CD14-positive monocyte (primary cell): Measurements from ENCODE around the gene STXBP5. TPM values are rescaled to one million over a fixed set of nuclear protein-coding genes. Genes with fewer than 3 reads are reported as not detected.

Experiments
- DNase-seq, 3 donors: peaks; one replicate each; pipeline ENCODE4 v3.0.0-alpha.2; 2011 to 2022
- H2AFZ ChIP-seq: 2 replicates; pipeline ENCODE4 v1.6.0; 2012; ENCODE audit warnings: mild to moderate bottlenecking, low read depth, low read length, inconsistent platforms; ENCODE audit not compliant: insufficient read depth, poor library complexity, severe bottlenecking
- H3K27ac ChIP-seq, 2 donors: 1 replicate in 1 of 2; 2 replicates in 1 of 2; pipeline ENCODE4 v1.5.1; 2012 to 2013; ENCODE audit warnings: low read length in 2 of 2, control low read depth in 1 of 2, inconsistent platforms in 1 of 2, low read depth in 1 of 2, mild to moderate bottlenecking in 1 of 2
- H3K27me3 ChIP-seq, 2 donors: one replicate each; pipeline versions ENCODE4 v1.6.0 to v1.6.1; 2011 to 2013; ENCODE audit warnings: low read length in 2 of 2; ENCODE audit not compliant: control insufficient read depth in 2 of 2, insufficient read depth in 2 of 2
- H3K36me3 ChIP-seq, 2 donors: replicated peaks in 1 of 2; 1 replicate in 1 of 2; 2 replicates in 1 of 2; pipeline versions ENCODE4 v1.5.1 to v1.6.1; 2012 to 2013; ENCODE audit warnings: low read length in 2 of 2, control low read depth in 1 of 2, inconsistent platforms in 1 of 2, mild to moderate bottlenecking in 1 of 2; ENCODE audit not compliant: insufficient read depth in 2 of 2, control insufficient read depth in 1 of 2
- H3K4me1 ChIP-seq, 2 donors: 1 replicate in 1 of 2; 2 replicates in 1 of 2; pipeline versions ENCODE4 v1.5.1 to v1.6.1; 2012 to 2013; ENCODE audit warnings: low read length in 2 of 2, control low read depth in 1 of 2, inconsistent platforms in 1 of 2, mild to moderate bottlenecking in 1 of 2, moderate library complexity in 1 of 2; ENCODE audit not compliant: insufficient read depth in 2 of 2, control insufficient read depth in 1 of 2
- H3K4me2 ChIP-seq: replicated peaks from 2 replicates; pipeline ENCODE3; 2012; ENCODE audit warnings: low read length, moderate library complexity, mild to moderate bottlenecking; ENCODE audit not compliant: poor library complexity, severe bottlenecking; ENCODE audit errors: extremely low read depth
- H3K4me3 ChIP-seq, 3 experiments: fragments of 200-600 bp in 1 of 3; sonication (generic) in 1 of 3; replicated peaks in 1 of 3; 1 replicate in 2 of 3; 2 replicates in 1 of 3; pipeline ENCODE4 v1.5.1; 2011 to 2013; ENCODE audit warnings: low read length in 3 of 3, mild to moderate bottlenecking in 3 of 3, control low read depth in 2 of 3, low read depth in 2 of 3, inconsistent platforms in 1 of 3, moderate library complexity in 1 of 3
- H3K79me2 ChIP-seq: 2 replicates; pipeline ENCODE4 v1.6.0; 2012; ENCODE audit warnings: mild to moderate bottlenecking, control low read depth, inconsistent platforms, low read length, moderate library complexity; ENCODE audit not compliant: insufficient read depth
- H3K9ac ChIP-seq: 2 replicates; pipeline ENCODE4 v1.6.0; 2017; ENCODE audit warnings: low read length, mild to moderate bottlenecking; ENCODE audit not compliant: insufficient read depth, poor library complexity, severe bottlenecking
- H3K9me3 ChIP-seq, 2 donors: replicated peaks in 1 of 2; 1 replicate in 1 of 2; 2 replicates in 1 of 2; pipeline versions ENCODE4 v1.5.1 to v1.6.1; 2012 to 2013; ENCODE audit warnings: low read length in 2 of 2, control low read depth in 1 of 2; ENCODE audit not compliant: control insufficient read depth in 1 of 2, insufficient read depth in 1 of 2
- H4K20me1 ChIP-seq: 2 replicates; pipeline ENCODE4 v1.6.0; 2012; ENCODE audit warnings: mild to moderate bottlenecking, low read length, control low read depth, moderate library complexity; ENCODE audit not compliant: insufficient read depth
- H3K27ac Mint-ChIP-seq, 7 donors: one replicate each; pipeline ENCODE4 v1.8.0; 2020; ENCODE audit warnings: mild to moderate bottlenecking in 7 of 7, mixed read lengths in 7 of 7, moderate library complexity in 6 of 7, inconsistent platforms in 2 of 7
- H3K27me3 Mint-ChIP-seq, 3 donors: one replicate each; pipeline ENCODE4 v1.8.0; 2021 to 2022; ENCODE audit warnings: low read depth in 3 of 3, mild to moderate bottlenecking in 3 of 3, mixed read lengths in 3 of 3, moderate library complexity in 3 of 3, inconsistent platforms in 1 of 3
- H3K36me3 Mint-ChIP-seq, 2 donors: one replicate each; pipeline ENCODE4 v1.8.0; 2020; ENCODE audit warnings: mixed read lengths in 2 of 2, inconsistent platforms in 1 of 2, mild to moderate bottlenecking in 1 of 2
- H3K4me1 Mint-ChIP-seq: one replicate; pipeline ENCODE4 v1.8.0; 2020; ENCODE audit warnings: mild to moderate bottlenecking, mixed read lengths
- H3K4me3 Mint-ChIP-seq, 2 donors: one replicate each; pipeline ENCODE4 v1.8.0; 2020; ENCODE audit warnings: mild to moderate bottlenecking in 2 of 2, mixed read lengths in 2 of 2, moderate library complexity in 1 of 2
- H3K9me3 Mint-ChIP-seq, 7 donors: one replicate each; pipeline ENCODE4 v1.8.0; 2020 to 2022; ENCODE audit warnings: mixed read lengths in 7 of 7, mild to moderate bottlenecking in 6 of 7, moderate library complexity in 6 of 7, inconsistent platforms in 2 of 7
- WGBS: methylation state at CpG from one replicate; pipeline ENCODE4 v1.1.5; 2013; ENCODE audit warnings: missing lambda C conversion rate; ENCODE audit not compliant: insufficient coverage; 5-methylcytosine and 5-hydroxymethylcytosine counted together
- intact Hi-C, 2 donors: fragments of 100-400 bp; cut with micrococcal nuclease; formaldehyde crosslinking; loops; one replicate each; pipeline versions ENCODE4 v1.15.0 to v1.15.1; 2023
- polyA plus RNA-seq, 3 donors: library from polyadenylated mRNA; depleted of rRNA in 1 of 3; unstranded in 2 of 3; stranded (reverse) in 1 of 3; fragments of 300-500 nt in 2 of 3; fragments of >200 nt in 1 of 3; fragmentation: Illumina TruSeq in 2 of 3; gene quantifications; 1 replicate in 2 of 3; 2 replicates in 1 of 3; pipeline ENCODE4 v1.2.3, GENCODE V29; 2012 to 2021
- TF ChIP-seq, protein P1 (sequence below): fragments of 200-600 bp; IDR thresholded peaks from one replicate; pipeline ENCODE4 v1.8.0; 2022; ENCODE audit warnings: antibody characterized with exemption, mild to moderate bottlenecking

The STXBP5 gene
- polyA plus RNA-seq, 3 donors: 1.5 to 8.8 (median 2.0) TPM

DNA sequence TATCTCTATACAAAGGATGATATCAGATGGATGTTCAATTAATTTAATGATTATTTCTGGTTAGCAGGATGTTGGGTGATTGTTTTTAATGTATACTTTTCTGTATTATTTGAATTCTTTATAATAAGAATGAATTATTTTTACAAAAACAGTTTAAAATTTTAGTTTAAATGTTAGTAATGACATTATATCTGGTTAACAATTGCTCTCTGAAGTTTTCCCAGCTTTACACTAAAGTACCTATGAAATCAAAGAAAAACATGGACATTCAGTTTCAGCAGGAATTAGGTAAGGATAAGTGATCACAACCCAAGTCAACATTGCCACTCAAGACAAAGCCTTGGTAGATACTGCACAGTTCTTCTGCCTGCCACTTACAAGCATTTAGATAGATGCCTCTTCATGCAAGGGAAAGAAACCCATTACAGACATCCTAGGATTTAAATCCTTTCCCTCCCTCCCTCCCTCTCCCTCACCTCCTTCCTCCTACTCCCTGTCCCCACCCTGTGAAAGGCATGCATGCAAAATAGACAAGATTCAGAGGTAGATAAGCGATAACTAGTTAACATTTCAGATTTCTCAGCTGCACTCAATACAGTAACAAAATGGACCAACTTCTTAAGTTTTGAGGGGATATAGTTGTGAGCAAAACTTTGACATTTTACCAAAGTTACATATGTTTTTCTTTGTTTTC is 143.8 kb downstream of the STXBP5 start:
- Histone ChIP-seq H3K9ac (no peak overlapping the region), H4K20me1 (no peaks in the 10 kb centered on the region), H3K36me3 (peaks cover 2 to 15% of the 10 kb centered on the region in 2 donors), H3K27ac (no peak overlapping the region), H3K4me2 (no peak overlapping the region), H3K4me1 (no peaks in the 10 kb centered on the region), H3K9me3 (no peaks in the 10 kb centered on the region), H3K27me3 (no peaks in the 10 kb centered on the region), H3K79me2 (no peaks in the 10 kb centered on the region), H2AFZ (no peak overlapping the region), H3K4me3 (no peak overlapping the region)
- no peak for DNase-seq
- intact Hi-C loops: no loop called here
- Mint-ChIP-seq H3K4me1 (no peaks in the 10 kb centered on the region), H3K36me3 (peaks cover 22 to 25% of the 10 kb centered on the region in 2 donors), H3K27ac (no peak overlapping the region), H3K27me3 (peaks cover 0 to 2% (median 0%) of the 10 kb centered on the region in 3 donors), H3K4me3 (no peak overlapping the region), H3K9me3 (no peaks in the 10 kb centered on the region)
- TF ChIP-seq, protein P1, sequence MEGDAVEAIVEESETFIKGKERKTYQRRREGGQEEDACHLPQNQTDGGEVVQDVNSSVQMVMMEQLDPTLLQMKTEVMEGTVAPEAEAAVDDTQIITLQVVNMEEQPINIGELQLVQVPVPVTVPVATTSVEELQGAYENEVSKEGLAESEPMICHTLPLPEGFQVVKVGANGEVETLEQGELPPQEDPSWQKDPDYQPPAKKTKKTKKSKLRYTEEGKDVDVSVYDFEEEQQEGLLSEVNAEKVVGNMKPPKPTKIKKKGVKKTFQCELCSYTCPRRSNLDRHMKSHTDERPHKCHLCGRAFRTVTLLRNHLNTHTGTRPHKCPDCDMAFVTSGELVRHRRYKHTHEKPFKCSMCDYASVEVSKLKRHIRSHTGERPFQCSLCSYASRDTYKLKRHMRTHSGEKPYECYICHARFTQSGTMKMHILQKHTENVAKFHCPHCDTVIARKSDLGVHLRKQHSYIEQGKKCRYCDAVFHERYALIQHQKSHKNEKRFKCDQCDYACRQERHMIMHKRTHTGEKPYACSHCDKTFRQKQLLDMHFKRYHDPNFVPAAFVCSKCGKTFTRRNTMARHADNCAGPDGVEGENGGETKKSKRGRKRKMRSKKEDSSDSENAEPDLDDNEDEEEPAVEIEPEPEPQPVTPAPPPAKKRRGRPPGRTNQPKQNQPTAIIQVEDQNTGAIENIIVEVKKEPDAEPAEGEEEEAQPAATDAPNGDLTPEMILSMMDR: no peak
- no CpG with 5 or more reads among the region's 1 CpG for WGBS

DNA sequence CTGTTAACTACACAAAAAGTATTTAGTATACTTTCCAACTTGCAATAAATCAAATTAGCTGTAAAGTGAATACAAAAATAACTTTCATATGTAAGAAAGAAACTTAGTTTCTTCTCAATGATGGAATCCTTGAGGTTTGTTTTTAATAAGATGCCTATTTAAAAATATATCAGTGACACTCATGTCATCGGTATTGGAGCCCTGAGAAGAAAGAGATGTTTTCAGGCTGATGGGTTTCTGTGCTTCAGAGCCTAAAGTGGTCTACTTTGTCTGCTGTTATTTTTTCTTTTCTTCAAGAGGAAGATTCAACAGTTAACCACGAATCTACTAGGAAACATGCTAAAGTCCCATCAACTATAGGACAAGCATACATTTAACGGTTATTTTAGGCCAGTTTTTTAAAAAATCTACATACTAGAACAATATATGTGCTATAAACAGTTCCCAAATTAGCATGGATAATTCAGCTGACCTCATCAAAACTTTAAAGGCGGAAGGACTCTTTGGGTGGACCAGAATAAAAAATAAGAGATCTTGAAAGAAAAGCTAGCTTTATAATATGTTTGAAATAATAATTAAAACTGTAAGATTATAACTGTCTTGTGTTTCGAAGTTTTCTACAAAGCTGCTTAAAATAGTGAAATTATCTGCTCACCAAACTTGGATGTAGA is 157.2 kb downstream of the STXBP5 start:
- no peak overlapping the region for H3K27ac Mint-ChIP-seq
- H3K9me3 Mint-ChIP-seq: peaks cover 0 to 3% (median 0%) of the 10 kb centered on the region in 7 donors
- Histone ChIP-seq H3K9me3 (no peaks in the 10 kb centered on the region), H3K4me2 (no peak overlapping the region), H3K4me3 (no peak overlapping the region), H3K4me1 (no peaks in the 10 kb centered on the region), H2AFZ (no peak overlapping the region), H3K27ac (no peak overlapping the region), H3K9ac (no peak overlapping the region), H3K27me3 (no peaks in the 10 kb centered on the region), H3K79me2 (no peaks in the 10 kb centered on the region), H3K36me3 (peaks cover 22 to 63% of the 10 kb centered on the region in 2 donors), H4K20me1 (no peaks in the 10 kb centered on the region)
- TF ChIP-seq, protein P1: no peak
- WGBS: no CpG with 5 or more reads among the region's 5 CpGs
- intact Hi-C loops: no loop called here
- H3K4me3 Mint-ChIP-seq: no peak overlapping the region
- DNase-seq: no peak
- H3K4me1 Mint-ChIP-seq: no peaks in the 10 kb centered on the region
- no peaks in the 10 kb centered on the region for H3K27me3 Mint-ChIP-seq
- peaks cover 50 to 54% of the 10 kb centered on the region in 2 donors for H3K36me3 Mint-ChIP-seq
